ENCODE data around the gene DEDD. TPM values are rescaled to one million over a fixed set of nuclear protein-coding genes. Genes with fewer than 3 reads are reported as not detected.

Gene DEDD
- polyA plus RNA-seq, 3 donors = 40.9 to 56.3 (median 42.2) TPM

DNA sequence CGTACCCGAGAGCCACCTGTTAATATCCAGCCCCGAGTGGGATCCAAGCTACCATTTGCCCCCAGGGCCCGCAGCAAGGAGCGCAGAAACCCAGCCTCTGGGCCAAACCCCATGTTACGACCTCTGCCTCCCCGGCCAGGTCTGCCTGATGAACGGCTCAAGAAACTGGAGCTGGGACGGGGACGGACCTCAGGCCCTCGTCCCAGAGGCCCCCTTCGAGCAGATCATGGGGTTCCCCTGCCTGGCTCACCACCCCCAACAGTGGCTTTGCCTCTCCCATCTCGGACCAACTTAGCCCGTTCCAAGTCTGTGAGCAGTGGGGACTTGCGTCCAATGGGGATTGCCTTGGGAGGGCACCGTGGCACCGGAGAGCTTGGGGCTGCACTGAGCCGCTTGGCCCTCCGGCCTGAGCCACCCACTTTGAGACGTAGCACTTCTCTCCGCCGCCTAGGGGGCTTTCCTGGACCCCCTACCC is 28.2 kb upstream of the DEDD start:
- TF ChIP-seq, protein P1, sequence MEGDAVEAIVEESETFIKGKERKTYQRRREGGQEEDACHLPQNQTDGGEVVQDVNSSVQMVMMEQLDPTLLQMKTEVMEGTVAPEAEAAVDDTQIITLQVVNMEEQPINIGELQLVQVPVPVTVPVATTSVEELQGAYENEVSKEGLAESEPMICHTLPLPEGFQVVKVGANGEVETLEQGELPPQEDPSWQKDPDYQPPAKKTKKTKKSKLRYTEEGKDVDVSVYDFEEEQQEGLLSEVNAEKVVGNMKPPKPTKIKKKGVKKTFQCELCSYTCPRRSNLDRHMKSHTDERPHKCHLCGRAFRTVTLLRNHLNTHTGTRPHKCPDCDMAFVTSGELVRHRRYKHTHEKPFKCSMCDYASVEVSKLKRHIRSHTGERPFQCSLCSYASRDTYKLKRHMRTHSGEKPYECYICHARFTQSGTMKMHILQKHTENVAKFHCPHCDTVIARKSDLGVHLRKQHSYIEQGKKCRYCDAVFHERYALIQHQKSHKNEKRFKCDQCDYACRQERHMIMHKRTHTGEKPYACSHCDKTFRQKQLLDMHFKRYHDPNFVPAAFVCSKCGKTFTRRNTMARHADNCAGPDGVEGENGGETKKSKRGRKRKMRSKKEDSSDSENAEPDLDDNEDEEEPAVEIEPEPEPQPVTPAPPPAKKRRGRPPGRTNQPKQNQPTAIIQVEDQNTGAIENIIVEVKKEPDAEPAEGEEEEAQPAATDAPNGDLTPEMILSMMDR (IDR thresholded peaks at IDR 0.05) = no peak
- peaks cover 48 to 68% of the 10 kb centered on the region in 2 donors for H3K36me3 Mint-ChIP-seq

DNA sequence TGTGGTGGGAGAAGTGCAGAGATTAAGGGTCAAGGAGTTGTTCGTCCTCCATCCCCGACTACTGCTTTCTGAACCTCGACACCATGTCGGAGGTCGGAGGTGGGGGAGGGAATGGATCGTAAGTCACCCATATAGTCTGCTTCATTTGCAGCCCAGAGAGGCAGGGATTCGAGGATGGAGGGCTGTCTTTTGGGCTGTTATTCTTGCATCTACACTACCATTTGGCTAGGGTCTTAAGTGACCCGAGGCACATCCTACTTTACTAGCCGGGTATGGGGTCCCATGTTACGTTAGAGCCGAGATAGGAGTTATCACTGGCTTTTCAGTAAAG is 27.4 kb upstream of the DEDD start:
- Histone ChIP-seq H3K9ac (ENCODE audit: insufficient read depth, low read length, poor library complexity, severe bottlenecking) (peak overlapping the region; percentile 87), H3K27me3 (ENCODE audit: control insufficient read depth in 2 of 2, insufficient read depth in 2 of 2, low read length in 2 of 2) (no peaks in the 10 kb centered on the region), H3K4me2 (replicated peaks; ENCODE audit: extremely low read depth, low read length, poor library complexity, severe bottlenecking) (peak overlapping the region; percentile 97), H4K20me1 (ENCODE audit: insufficient read depth, low read length) (no peaks in the 10 kb centered on the region), H3K9me3 (replicated peaks in 1 of 2; ENCODE audit: control insufficient read depth in 1 of 2, insufficient read depth in 1 of 2, low read length in 2 of 2) (no peaks in the 10 kb centered on the region), H3K27ac (ENCODE audit: low read depth in 1 of 2, low read length in 2 of 2) (peak overlapping the region; percentile 52 to 85), H3K79me2 (ENCODE audit: insufficient read depth, low read length) (peaks cover 30% of the 10 kb centered on the region), H3K4me3 (replicated peaks in 1 of 3; ENCODE audit: low read depth in 2 of 3, low read length in 3 of 3) (peak overlapping the region; percentile 69 to 97 (median 94)), H2AFZ (ENCODE audit: insufficient read depth, low read depth, low read length, poor library complexity, severe bottlenecking) (peak overlapping the region; percentile 92), H3K4me1 (ENCODE audit: control insufficient read depth in 1 of 2, insufficient read depth in 2 of 2, low read length in 2 of 2) (peaks cover 16 to 30% of the 10 kb centered on the region in 2 donors), H3K36me3 (replicated peaks in 1 of 2; ENCODE audit: control insufficient read depth in 1 of 2, insufficient read depth in 2 of 2, low read length in 2 of 2) (peaks cover 38 to 61% of the 10 kb centered on the region in 2 donors)
- H3K4me3 Mint-ChIP-seq = peak overlapping the region; percentile 85 to 87
- H3K36me3 Mint-ChIP-seq = peaks cover 48 to 67% of the 10 kb centered on the region in 2 donors
- WGBS (ENCODE audit: insufficient coverage) = 14% methylated on average over 1 of the region's 11 CpGs
- TF ChIP-seq, protein P1 (IDR thresholded peaks at IDR 0.05) = no peak
- H3K27me3 Mint-ChIP-seq (ENCODE audit: low read depth in 3 of 3) = no peaks in the 10 kb centered on the region
- peaks cover 40% of the 10 kb centered on the region for H3K4me1 Mint-ChIP-seq
- peak overlapping the region in 5 of 7 donors; percentile 78 to 94 (median 85) for H3K27ac Mint-ChIP-seq
- no peaks in the 10 kb centered on the region for H3K9me3 Mint-ChIP-seq
- DNase-seq = no peak
- intact Hi-C loops (cut with micrococcal nuclease) = no loop called here

More for the DNA sequence above, 28.2 kb upstream of the DEDD start:
- Mint-ChIP-seq H3K27ac (peak overlapping the region in 3 of 7 donors; percentile 5 to 82 (median 32)), H3K4me3 (no peak overlapping the region), H3K4me1 (peaks cover 40% of the 10 kb centered on the region), H3K27me3 (ENCODE audit: low read depth in 3 of 3) (no peaks in the 10 kb centered on the region), H3K9me3 (no peaks in the 10 kb centered on the region)
- H2AFZ ChIP-seq (ENCODE audit: insufficient read depth, low read depth, low read length, poor library complexity, severe bottlenecking) = no peak overlapping the region
- peaks cover 22 to 35% of the 10 kb centered on the region in 2 donors for H3K4me1 ChIP-seq (ENCODE audit: control insufficient read depth in 1 of 2, insufficient read depth in 2 of 2, low read length in 2 of 2)
- 98% methylated on average over 19 of the region's 22 CpGs for WGBS (ENCODE audit: insufficient coverage)
- no peak overlapping the region for H3K9ac ChIP-seq (ENCODE audit: insufficient read depth, low read length, poor library complexity, severe bottlenecking)
- no peak overlapping the region for H3K27ac ChIP-seq (ENCODE audit: low read depth in 1 of 2, low read length in 2 of 2)
- H3K4me3 ChIP-seq (replicated peaks in 1 of 3; ENCODE audit: low read depth in 2 of 3, low read length in 3 of 3) = no peak overlapping the region
- intact Hi-C loops (cut with micrococcal nuclease) = no loop called here
- H3K79me2 ChIP-seq (ENCODE audit: insufficient read depth, low read length) = peaks cover 22% of the 10 kb centered on the region
- DNase-seq = no peak
- H4K20me1 ChIP-seq (ENCODE audit: insufficient read depth, low read length) = no peaks in the 10 kb centered on the region
- no peaks in the 10 kb centered on the region for H3K9me3 ChIP-seq (replicated peaks in 1 of 2; ENCODE audit: control insufficient read depth in 1 of 2, insufficient read depth in 1 of 2, low read length in 2 of 2)
- no peaks in the 10 kb centered on the region for H3K27me3 ChIP-seq (ENCODE audit: control insufficient read depth in 2 of 2, insufficient read depth in 2 of 2, low read length in 2 of 2)
- peaks cover 38 to 62% of the 10 kb centered on the region in 2 donors for H3K36me3 ChIP-seq (replicated peaks in 1 of 2; ENCODE audit: control insufficient read depth in 1 of 2, insufficient read depth in 2 of 2, low read length in 2 of 2)
- peak overlapping the region; percentile 97 for H3K4me2 ChIP-seq (replicated peaks; ENCODE audit: extremely low read depth, low read length, poor library complexity, severe bottlenecking)
